ENCODE measurements around the gene FERMT3.
"Not testable (repeated sequence)": the region's sequence is repeated elsewhere in the genome, so short reads cannot be mapped to it uniquely, and the experiment has no call there.

The FERMT3 gene

DNA sequence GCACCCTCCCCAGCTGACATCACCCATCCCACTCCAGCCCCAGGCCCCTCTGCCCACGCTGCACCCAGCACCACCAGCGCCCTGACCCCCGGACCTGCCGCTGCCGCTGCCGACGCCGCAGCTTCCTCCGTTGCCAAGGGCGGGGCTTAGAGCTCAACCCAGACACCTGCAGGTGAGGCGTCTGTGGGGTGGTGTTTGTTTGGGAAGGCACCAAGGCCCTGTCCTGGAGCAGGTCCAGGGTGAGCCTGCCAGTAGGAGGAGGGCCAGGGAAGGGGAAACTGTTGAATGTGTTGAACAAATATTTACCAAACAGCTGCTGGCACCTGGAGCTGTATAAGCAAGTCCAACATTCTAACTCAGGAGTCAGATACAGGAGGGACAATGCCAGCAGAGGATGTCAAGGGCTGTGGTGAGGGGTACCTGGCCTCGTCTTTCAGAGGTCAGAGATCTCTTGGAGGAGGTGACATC is 31.0 kb downstream of the FERMT3 start:
- DNase-seq: peak; percentile 95

DNA sequence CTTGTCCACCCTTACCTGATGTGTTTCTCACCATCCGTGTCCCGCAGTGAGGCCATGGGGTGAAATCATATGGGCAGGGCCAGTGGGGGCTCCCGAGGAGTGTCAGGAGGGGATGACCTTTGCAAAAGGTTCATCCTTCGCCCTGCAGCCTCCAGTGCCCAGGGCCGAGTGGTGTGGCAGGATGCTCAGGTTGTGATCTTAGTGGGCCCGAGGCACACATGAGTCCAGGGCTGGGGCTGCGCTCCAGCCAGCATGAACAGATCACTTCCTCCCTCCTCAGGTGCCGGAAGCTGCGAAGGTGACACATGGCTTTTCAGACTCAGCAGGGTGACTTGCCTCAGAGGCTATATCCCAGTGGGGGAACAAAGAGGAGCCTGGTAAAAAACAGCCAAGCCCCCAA is 31.6 kb downstream of the FERMT3 start:
- peak; percentile 26 for DNase-seq

DNA sequence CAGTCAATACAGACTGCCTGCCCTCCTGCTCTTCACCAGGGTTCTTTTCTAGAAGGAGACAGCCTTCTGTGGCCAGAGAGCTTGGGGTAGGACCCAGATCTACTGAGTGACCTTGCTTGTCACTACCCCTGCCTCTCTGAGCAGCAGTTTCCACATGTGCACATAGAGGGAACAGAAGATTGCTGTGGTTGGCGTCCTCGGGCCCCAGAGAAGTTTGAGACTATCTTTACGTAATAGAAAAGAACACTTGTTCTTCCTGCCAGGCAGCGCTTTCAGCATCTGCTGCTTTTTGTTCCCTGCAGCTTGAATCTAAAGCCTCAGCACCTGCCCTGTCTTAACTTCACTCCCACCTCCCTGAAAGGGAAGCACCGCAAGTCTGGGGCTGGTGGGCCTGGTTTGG is 32.5 kb downstream of the FERMT3 start:
- no peak for DNase-seq

DNA sequence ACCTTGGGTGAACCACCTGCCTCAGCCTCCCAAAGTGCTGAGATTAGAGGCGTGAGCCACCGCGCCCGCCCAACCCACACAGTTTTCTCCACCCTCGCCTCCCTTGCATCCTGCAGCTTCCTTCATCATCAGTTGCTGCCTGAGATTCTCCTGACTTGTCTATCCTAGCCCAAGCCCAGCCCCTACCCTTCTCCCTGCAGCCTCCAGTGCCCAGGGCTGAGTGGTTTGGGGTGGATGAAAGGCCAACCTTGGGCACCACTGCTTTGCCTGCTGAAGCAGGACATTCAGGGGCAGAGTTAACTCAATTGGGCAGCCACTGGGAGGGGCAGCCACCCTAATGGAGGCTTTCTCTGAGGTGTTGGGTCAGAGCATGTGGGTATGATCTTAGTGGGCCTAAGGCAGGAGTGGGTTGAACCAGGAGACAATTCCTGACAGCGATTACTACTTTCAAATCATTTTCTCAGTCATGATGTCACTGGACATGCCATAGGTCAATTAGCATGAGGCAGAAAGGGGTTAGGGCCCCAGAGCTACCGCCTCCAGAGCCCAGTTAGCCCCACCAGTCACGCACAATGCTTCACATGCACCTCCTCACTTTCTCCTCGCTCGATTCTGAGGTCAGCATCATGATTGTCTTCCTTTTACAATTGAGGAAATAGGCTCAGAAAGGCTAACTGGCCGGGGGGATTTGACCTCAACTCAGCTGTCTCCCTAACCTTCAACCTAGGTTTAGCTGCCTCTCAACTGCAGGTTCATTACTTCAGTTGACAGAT is 33.3 kb downstream of the FERMT3 start:
- no peak for DNase-seq

GRCh38 chr11:64240435-64241240 is 34.1 kb downstream of the FERMT3 start, which contains the start of gene FKBP2:
Gene FKBP2, plus strand, starts transcription at chr11:64241095. Its CDS starts 1,293 bp downstream, at chr11:64242388.
- DNase-seq: peak; percentile 97

DNA sequence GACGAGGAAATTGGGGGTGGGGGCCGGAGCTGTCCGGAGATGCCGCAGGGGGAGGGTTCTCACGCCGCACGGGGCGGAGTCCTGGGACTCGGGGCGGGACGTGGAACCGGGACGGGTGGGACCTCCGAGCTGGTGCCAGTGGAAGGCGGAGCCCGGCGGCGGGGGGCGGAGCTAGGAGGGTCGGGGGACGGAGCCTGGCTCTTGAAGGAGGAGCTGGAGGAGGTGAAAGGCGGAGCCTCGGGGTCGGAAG is 34.6 kb downstream of the FERMT3 start:
- peak; percentile 96 for DNase-seq

- DNase-seq: no peak
Measured at GRCh38 chr11:64241491-64242374, 35.2 kb downstream of the FERMT3 start.

DNA sequence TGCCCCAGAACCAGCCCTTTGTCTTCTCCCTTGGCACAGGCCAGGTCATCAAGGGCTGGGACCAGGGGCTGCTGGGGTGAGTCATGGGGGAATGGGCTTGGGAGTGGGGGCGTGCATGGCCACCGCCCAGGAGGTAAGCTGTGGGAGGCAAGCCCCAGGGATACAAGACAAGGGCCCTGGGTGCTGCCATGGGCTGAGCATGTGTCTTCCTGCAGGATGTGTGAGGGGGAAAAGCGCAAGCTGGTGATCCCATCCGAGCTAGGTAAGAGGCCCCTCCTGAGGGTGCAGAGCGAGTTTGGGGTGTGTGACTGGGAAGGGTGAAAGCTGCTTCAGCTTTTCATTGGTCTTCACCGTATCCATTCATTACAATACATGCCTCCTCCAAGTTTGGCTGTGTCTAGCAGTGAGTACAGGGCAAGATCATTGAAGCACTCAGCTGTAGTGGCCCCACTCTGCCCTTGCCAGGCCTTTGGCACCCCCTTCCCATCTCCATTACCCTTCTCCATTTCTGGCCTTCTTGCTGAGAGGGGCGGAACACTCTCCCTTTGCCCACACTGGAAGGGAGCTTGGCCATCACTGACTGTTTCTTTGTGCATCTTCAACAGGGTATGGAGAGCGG is 36.8 kb downstream of the FERMT3 start:
- no peak for DNase-seq

DNA sequence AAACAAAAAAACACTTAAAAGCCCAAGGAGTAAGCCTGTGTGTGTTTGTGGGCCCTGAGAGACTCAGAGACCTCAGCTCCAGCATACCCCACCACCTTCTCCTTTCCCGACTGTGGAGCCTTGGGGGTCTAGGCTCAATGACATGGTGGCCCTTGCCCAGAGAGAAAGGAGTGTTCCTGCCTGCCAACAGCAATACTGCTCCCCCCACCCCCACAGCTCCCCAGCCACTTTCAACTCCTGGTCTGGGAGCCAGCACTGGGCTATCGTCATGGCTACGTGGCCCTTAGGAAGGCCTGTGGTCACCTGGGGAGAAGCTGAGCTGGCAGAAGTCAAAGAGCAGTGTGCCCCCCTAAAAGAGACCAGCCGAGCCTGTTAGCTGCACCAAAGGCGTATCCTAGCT is 37.6 kb downstream of the FERMT3 start:
- no peak for DNase-seq

- no peak for DNase-seq
Measured at GRCh38 chr11:64244966-64245365, 38.4 kb downstream of the FERMT3 start.

- peak; percentile 55 for DNase-seq
Measured at GRCh38 chr11:64245401-64245796, 38.9 kb downstream of the FERMT3 start.

GRCh38 chr11:64245797-64246620 is 39.5 kb downstream of the FERMT3 start:
- DNase-seq: no peak

GRCh38 chr11:64246621-64246870 is 40.0 kb downstream of the FERMT3 start:
- DNase-seq: not testable (repeated sequence)

DNA sequence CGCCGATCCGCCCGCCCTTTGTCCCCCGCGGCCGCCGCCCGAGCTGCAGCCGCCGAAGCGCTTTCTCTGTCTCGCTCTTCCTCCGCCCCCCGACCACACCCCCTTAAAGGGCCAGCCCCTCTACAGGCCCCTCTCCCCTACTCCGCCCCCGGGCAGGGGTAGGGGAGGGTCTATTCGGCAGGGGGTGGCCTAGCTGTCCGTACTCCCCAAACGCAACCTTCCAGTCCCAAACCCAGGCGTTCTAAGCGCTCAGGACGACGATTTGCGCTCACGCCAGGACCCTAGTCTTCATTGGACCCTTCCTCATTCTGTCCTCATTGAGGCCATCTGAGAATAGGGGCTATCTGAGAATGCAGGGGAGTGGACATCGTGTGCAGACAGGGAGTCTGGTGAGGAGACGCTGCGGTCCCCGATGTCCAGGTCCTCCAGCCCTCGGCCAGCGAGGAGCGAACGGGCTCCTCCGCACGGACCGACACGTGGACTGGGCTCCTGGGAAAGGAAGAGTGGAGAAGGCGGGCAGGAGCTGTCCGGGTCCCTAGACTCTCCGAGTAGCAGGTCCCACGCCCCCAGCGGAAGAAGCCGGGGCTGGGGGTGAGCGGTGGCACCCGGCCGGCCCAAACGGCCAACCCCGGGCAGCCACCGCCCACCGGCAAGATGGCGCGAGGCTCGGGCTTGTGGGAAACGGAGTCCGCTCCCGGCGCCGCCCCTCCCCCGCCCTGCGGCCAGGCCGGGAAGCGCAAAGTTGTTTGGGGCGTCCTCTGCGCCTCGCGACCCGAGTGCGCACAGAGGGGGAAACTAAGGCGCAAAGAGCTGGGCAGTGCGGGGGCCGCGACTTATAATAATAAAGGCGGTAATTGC is 40.6 kb downstream of the FERMT3 start, which contains the start of gene PPP1R14B:
PPP1R14B (minus strand) TSS at position 73 of the 858 bp plus-strand sequence. CDS start 270 bp downstream, outside the sequence.
- DNase-seq: peak; percentile 85

- DNase-seq: no peak
Measured at GRCh38 chr11:64247729-64248531, 41.4 kb downstream of the FERMT3 start.

DNA sequence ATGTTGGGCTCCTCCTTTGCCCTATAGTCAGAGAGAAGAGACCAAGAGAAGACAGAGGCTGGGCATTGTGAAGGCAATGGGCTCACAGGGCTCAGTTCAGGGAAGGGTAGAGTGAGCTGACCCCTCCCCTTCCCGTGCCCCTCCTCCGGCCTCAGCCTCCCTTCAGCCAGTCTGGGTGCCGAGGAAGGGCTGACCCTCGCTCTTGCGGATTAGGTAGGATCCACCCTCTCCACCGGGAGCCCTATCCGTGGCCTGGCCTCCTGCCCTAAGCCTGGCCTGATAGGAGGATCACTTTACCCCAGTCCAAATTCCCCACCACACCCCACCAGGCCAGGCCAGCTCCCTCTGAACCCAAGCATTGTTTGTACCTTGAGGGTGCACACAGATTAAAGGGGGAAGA is 42.1 kb downstream of the FERMT3 start:
- DNase-seq: no peak

DNA sequence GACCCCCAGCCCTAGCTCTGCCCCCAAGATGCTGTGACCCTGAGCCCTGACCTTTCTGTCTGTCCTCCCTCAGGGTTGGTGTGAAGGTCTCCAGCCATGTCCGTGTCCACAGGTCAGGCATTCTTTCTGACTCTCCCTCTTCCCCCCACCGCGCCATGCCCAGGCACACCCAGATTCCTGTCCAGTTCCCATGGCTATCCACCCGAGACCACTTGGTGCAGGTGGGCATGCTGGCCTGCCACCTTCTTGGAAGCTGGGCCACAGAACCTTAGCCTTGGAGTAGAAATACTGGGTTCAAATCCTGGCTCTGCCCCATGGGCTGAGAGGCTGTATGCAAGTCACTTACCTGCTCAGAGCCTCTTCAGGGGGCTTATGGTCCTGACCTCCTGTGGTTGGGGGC is 42.5 kb downstream of the FERMT3 start:
- DNase-seq: no peak

GRCh38 chr11:64249563-64250414 is 43.3 kb downstream of the FERMT3 start:
- DNase-seq: no peak

DNA sequence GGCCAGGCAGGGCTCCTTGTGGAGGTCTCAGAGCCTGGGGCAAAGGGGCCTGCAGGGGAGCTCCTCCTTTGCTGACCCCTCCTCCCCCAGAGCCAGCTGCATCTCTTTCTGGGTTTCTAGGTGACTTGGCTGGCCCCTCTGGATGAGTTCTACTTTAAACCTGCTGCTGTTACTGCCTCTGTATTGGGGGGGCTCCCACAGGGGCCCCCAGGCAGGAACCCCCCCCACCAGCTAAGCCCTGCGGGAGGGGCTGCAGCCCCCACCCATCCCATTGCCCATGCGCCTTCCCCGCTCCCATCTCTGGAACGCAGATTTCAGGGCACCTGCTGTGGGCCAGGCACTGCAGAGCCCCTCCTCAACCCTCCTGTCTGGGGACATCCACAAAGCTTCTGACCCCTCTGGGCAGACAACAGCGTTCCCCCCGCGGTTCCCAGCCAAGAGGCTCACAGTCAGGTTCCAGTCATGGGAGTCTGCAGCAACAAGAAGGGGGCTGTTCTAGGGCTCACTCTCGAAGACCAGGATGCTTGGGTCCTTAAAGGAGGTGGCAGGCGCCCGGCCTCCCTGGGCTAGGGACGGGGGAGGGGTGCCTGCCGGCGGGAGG is 44.0 kb downstream of the FERMT3 start:
- DNase-seq: peak; percentile 55
